SKM-1 (cell line): Measurements from ENCODE around the gene NUP50.

Experiments used
- DNase-seq: peaks from one replicate; lab custom pipeline; 2025; ENCODE audit not compliant: unreplicated experiment; lab: John Stamatoyannopoulos, UW

NUP50 gene

GRCh38 chr22:45227645-45228400 is 64.1 kb downstream of the NUP50 start:
- DNase-seq: no peak

- DNase-seq: peak; percentile 51
Measured at GRCh38 chr22:45228401-45228754, 64.7 kb downstream of the NUP50 start.

DNA sequence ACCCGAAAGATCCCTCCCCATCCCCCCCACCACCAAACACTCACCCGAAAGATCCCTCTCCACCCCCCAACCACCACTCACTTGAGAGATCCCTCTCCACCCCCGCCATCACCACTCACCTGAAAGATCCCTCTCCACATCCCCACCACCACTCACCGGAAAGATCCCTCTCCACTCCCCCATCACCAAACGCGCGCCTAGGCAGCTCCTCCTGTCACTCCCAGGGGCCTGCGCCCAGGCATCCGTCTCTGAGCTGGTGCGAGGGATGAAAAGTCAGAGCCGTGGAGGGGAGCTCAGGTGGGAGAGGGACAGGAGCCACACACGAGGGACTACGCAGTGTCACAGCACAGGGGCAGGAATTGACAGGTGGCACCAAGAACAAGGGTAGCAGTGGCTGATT is 65.5 kb downstream of the NUP50 start:
- DNase-seq: no peak

DNA sequence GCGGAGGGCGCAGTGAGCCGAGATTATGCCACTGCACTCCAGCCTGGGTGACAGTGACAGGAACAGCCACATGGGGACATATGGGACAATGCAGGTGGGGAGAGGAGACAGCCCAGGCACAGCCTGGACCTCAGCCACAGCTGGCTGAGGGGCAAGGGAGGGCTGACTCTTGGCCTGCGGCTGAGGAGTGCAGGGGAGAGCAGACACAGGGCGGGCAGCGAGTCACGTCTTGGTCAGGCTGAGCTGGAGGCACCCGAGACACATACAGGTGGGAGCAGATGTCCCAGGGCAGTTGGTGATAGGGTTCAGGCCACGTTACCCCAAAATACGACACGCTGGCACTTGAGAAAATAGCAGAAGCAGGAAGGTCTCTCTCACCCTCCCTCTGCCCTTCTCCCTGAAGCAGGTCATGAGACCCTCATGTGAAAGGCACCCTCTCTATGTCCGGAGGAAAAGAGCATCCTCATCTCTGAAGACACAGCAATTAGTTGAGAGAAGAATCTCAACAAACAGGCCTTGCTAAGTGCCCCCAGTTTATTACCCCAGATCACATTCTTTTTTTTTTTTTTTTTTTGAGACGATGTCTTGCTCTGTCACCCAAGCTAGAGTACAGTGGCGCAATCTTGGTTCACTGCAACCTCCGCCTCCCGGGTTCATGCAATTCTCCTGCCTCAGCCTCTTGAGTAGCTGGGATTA is 66.4 kb downstream of the NUP50 start:
- no peak for DNase-seq

- no peak for DNase-seq
Measured at GRCh38 chr22:45231293-45231692, 67.6 kb downstream of the NUP50 start.

DNA sequence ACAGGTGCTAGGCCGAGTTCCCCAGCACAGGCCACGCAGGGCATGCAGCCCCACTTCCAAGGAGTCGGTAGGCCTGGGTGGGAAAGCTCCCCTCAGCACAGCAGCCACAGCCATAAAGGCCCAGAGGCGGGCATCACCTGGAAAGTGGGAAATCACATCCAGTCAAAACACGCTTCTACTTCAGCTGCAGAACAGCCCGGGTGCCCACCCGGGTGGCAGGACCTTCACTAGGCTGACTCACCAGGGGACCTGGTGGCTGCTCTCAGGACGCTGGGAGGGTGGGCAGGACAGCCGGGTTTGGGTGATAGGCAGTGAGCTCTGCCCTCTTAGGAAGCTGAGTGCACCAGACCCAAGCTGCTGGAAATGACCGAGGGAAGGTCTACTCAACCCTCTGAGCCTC is 69.7 kb downstream of the NUP50 start:
- DNase-seq: no peak

DNA sequence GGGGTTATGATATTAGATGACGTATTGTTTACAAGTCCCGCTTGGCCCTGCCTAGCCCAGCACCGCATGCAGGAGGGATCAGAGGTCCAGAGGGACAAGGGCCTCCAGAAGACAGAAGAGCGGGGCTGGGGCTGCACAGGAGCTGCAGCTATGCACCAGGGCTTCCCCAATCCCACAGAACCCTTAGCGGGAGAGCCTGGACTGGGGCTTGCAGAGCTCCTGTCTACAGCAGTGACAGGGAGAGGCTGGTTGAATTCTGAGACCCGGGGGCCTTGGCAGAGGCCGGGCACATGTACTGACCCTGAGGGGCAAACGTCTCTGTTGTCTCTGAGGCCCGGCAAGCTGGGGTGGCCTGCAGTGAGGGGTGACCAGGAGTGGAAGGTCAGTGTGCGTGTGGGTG is 70.1 kb downstream of the NUP50 start:
- no peak for DNase-seq

DNA sequence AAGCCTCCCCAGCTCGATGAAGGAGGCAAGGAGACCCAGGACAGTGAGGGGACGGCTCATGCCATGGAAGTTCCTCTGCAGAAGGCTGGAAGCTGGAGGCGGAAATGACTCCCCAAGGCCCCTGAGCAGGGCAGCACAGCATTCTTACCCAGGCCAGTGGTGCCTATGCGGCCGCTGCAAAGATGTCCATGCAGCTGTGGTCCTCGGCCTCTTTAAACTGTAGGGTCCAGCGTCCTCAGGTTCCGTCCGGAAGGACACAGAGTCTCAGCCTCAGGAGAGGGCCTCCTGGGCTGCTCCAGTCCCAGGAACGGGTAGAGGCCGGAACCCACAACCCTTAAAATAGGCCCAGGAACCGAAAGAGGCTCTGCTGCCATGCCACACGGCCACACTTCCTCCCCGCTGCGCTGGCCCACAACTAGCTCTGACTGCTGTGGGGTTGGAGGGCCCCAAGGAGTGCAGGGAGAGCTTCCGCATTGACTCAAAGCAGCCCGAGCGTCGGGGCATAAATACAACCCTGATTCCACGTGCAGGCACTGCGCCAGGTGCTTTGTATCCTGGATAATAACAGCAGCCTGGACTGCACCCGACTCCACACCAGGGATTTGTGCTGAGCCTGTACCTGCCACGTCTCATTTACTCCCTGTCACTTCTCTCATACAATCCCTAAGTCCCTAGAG is 71.5 kb downstream of the NUP50 start:
- peak; percentile 91 for DNase-seq

DNA sequence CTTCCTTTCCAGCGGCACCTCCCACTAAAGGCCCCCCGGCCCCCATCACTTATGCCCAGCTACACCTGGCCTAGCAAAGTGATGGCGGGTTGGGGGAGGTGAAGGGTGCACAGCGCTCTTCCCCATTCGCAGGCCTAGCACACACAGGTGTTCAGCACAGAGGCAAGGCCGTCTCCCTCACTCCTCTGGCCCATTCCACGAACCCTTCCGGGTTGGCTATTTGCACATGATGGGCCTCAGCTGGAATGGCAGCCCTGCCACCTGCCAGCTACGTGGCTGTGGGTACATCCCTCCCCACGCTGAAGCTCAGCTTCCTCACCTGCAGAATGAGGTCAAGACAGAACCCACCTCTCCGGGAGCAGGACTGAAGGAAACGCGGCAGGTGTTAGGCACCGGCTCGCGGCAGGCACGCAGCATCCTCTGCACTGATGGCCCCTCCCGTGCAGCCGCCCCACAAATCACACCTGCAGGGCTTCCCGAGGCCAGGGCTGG is 72.2 kb downstream of the NUP50 start:
- no peak for DNase-seq

- no peak for DNase-seq
Measured at GRCh38 chr22:45237065-45237990, 73.6 kb downstream of the NUP50 start.
